Natural killer cell (primary cell): ENCODE data around the gene SLC47A2. TPM values are rescaled to one million over a fixed set of nuclear protein-coding genes. Genes with fewer than 3 reads are reported as not detected.

Experiments
- ATAC-seq, 3 donors: fragments of 150-1000 bp in 2 of 3; fragments of 200-7000 bp in 1 of 3; cut with Tn5 transposase; 1 replicate in 1 of 3; 2 replicates in 2 of 3; pipeline ENCODE4 v1.10.0; 2021; ENCODE audit warnings: mild to moderate bottlenecking in 2 of 3, moderate library complexity in 2 of 3
- DNase-seq, 2 donors: peaks; one replicate each; pipeline versions ENCODE4 v3.0.0 to v3.0.0-alpha.2; 2013 to 2021; ENCODE audit warnings: mixed read lengths in 1 of 2
- H3K27ac ChIP-seq: one replicate; pipeline ENCODE4 v1.5.1; 2013; ENCODE audit warnings: mild to moderate bottlenecking, low read length
- H3K27me3 ChIP-seq: one replicate; pipeline ENCODE4 v1.6.1; 2013; ENCODE audit warnings: low read length; ENCODE audit not compliant: control insufficient read depth, insufficient read depth
- H3K36me3 ChIP-seq: one replicate; pipeline ENCODE4 v1.6.1; 2013; ENCODE audit warnings: low read length; ENCODE audit not compliant: control insufficient read depth, insufficient read depth
- H3K4me1 ChIP-seq: one replicate; pipeline ENCODE4 v1.6.1; 2013; ENCODE audit warnings: low read length; ENCODE audit not compliant: control insufficient read depth, insufficient read depth
- H3K4me3 ChIP-seq: one replicate; pipeline ENCODE4 v1.5.1; 2013; ENCODE audit warnings: low read length
- H3K9me3 ChIP-seq: one replicate; pipeline ENCODE4 v1.6.1; 2013; ENCODE audit warnings: low read length; ENCODE audit not compliant: control insufficient read depth, insufficient read depth
- H3K27ac Mint-ChIP-seq, 2 donors: one replicate each; pipeline ENCODE4 v1.8.0; 2022; ENCODE audit warnings: mild to moderate bottlenecking in 2 of 2, mixed read lengths in 2 of 2, moderate library complexity in 1 of 2
- H3K27me3 Mint-ChIP-seq, 2 donors: one replicate each; pipeline ENCODE4 v1.8.0; 2022; ENCODE audit warnings: low read depth in 2 of 2, mixed read lengths in 2 of 2
- H3K36me3 Mint-ChIP-seq: one replicate; pipeline ENCODE4 v1.8.0; 2022; ENCODE audit warnings: mixed read lengths
- H3K4me1 Mint-ChIP-seq, 2 donors: one replicate each; pipeline ENCODE4 v1.8.0; 2022; ENCODE audit warnings: mixed read lengths in 2 of 2
- H3K4me3 Mint-ChIP-seq: one replicate; pipeline ENCODE4 v1.8.0; 2022; ENCODE audit warnings: mild to moderate bottlenecking, moderate library complexity, mixed read lengths
- H3K9me3 Mint-ChIP-seq, 2 donors: one replicate each; pipeline ENCODE4 v1.8.0; 2022; ENCODE audit warnings: mixed read lengths in 2 of 2
- WGBS: methylation state at CpG from one replicate; pipeline ENCODE4 v1.1.7; 2013; ENCODE audit warnings: missing lambda C conversion rate; ENCODE audit not compliant: insufficient coverage; 5-methylcytosine and 5-hydroxymethylcytosine counted together
- intact Hi-C: fragments of 100-400 bp; cut with micrococcal nuclease; formaldehyde crosslinking; loops from one replicate; pipeline ENCODE4 v1.14.2; 2022
- total RNA-seq, 4 donors: library from RNA; stranded (reverse); fragments of 120-200 nt in 1 of 4; gene quantifications; one replicate each; pipeline versions ENCODE4 v1.2.3 to v1.2.4, GENCODE V29; 2013 to 2022
- TF ChIP-seq, protein P1 (sequence below): fragments of 200-600 bp; IDR thresholded peaks from one replicate; pipeline ENCODE4 v1.8.0; 2022; ENCODE audit warnings: antibody characterized with exemption

The SLC47A2 gene
- total RNA-seq, 3 donors from 2014 or later (not counting 1 experiment from before 2014, with no cell fraction given), result not detected

DNA sequence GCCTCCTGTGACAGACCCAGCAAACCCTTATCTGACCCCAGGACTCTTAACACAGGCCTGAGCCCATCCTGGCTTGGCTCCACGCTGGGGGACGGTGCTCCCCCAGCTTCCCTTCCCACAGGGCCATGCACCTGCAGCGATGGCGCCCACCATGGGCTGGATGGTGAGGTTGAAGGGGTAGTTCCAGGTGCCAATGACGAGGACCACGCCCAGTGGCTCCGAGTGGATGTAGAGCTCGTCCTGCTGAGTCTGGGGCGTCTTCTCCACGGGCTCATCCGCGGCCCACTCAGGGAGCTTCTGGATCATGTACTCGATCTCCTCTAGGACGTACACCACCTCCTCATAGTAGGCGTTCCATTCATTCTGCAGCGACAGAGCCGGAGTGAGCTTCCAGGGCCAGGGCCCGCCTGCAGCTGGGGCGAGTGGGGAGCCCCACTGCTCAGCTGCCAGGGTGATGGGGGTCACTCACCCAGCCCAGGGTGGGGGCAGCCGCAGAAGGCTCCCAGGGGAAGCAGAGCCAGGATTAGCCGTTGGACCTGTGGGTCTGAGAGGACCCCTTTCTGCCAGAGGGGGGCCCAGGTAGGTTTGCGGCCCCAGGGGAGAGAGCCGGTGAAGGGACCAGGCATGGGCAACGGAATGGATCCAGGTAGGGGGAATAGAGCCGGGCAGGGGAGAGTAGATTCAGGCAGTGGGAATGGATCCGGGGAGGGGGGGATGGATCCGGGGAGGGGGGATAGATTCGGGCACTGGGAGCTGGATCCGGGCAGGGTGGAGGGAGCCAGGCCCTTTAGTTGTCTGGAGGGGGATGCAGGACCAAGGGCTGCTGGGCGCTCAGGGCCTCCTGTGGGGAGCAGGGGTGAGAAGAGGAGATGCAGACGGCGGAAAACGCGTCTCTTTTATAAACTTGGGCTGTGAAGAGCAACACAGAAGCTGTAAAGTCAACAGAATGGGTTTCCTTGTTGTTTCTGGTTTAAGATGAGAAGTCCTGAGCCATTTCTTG is 27.0 kb upstream of the SLC47A2 start:
- Histone ChIP-seq H3K4me3 (no peak overlapping the region), H3K36me3 (no peaks in the 10 kb centered on the region), H3K27ac (no peak overlapping the region), H3K4me1 (peaks cover 11% of the 10 kb centered on the region), H3K27me3 (no peaks in the 10 kb centered on the region), H3K9me3 (no peaks in the 10 kb centered on the region)
- ATAC-seq, result no peak
- H3K9me3 Mint-ChIP-seq, result no peaks in the 10 kb centered on the region
- H3K27me3 Mint-ChIP-seq, result no peaks in the 10 kb centered on the region
- no peak overlapping the region for H3K27ac Mint-ChIP-seq
- TF ChIP-seq, protein P1, sequence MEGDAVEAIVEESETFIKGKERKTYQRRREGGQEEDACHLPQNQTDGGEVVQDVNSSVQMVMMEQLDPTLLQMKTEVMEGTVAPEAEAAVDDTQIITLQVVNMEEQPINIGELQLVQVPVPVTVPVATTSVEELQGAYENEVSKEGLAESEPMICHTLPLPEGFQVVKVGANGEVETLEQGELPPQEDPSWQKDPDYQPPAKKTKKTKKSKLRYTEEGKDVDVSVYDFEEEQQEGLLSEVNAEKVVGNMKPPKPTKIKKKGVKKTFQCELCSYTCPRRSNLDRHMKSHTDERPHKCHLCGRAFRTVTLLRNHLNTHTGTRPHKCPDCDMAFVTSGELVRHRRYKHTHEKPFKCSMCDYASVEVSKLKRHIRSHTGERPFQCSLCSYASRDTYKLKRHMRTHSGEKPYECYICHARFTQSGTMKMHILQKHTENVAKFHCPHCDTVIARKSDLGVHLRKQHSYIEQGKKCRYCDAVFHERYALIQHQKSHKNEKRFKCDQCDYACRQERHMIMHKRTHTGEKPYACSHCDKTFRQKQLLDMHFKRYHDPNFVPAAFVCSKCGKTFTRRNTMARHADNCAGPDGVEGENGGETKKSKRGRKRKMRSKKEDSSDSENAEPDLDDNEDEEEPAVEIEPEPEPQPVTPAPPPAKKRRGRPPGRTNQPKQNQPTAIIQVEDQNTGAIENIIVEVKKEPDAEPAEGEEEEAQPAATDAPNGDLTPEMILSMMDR, result no peak
- 97% methylated on average over 34 of the region's 34 CpGs for WGBS
- intact Hi-C loops, result no loop called here
- no peak for DNase-seq
- H3K36me3 Mint-ChIP-seq, result no peaks in the 10 kb centered on the region
- H3K4me3 Mint-ChIP-seq, result peak overlapping the region; percentile 52
- H3K4me1 Mint-ChIP-seq, result peaks cover 0 to 12% of the 10 kb centered on the region in 2 donors

DNA sequence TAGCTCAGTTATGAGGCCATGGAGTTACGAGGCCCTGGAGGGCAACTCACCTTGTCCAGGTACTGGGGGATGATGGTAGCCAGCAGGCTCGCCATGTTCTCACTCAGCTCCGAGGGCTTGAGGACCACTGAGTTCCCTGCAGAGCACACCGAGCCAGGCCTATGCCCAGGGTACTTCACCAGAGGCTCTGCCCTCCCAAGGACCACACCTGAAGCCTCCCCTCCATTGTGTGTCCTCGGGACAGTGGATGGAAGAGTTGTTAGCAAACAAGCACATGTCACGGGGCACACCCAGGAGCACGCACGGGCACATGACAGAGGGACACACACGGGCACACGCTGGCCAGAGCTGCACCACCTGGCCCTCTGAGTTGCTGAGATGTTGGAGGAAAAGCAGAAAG is 26.1 kb upstream of the SLC47A2 start:
- no peak overlapping the region for H3K27ac Mint-ChIP-seq
- H3K27me3 Mint-ChIP-seq, result no peaks in the 10 kb centered on the region
- H3K4me1 Mint-ChIP-seq, result peaks cover 0 to 12% of the 10 kb centered on the region in 2 donors
- DNase-seq, result no peak
- H3K27me3 ChIP-seq, result no peaks in the 10 kb centered on the region
- H3K4me1 ChIP-seq, result peaks cover 11% of the 10 kb centered on the region
- H3K9me3 Mint-ChIP-seq, result no peaks in the 10 kb centered on the region
- H3K9me3 ChIP-seq, result no peaks in the 10 kb centered on the region
- TF ChIP-seq, protein P1, result no peak
- no peak for ATAC-seq
- H3K4me3 ChIP-seq, result no peak overlapping the region
- no peaks in the 10 kb centered on the region for H3K36me3 Mint-ChIP-seq
- intact Hi-C loops, result no loop called here
- H3K4me3 Mint-ChIP-seq, result peak overlapping the region; percentile 45
- H3K27ac ChIP-seq, result no peak overlapping the region
- H3K36me3 ChIP-seq, result no peaks in the 10 kb centered on the region
- 93% methylated on average over 10 of the region's 10 CpGs for WGBS

DNA sequence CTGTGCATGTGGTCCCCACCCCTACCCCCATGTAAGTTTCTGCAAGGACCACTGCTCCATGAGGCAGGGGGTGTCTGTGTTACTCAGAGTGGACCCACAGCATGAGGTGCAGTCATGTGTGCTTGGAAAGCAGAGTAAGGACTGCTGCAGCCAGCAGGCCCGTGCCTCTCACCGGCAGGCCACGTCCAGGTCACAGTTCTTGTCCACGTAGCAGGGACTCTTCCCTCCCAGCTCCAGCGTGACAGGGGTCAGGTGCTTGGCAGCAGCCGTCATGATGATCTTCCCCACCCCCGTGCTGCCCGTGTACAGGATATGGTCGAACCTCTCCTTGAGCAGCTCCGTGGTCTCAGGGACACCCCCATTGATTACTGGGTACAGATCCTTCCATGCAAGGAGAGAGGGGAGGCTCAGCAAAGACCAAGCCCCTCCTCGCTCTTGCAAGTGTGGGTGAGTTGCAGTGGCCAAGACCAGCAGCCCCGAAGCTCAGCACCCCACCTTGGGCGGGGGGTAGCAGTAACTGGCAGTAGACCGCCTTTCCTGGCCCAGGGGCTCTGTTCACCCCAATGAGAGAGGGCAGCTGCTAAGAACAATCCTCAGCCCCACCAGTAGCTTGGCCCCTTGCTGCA is 25.6 kb upstream of the SLC47A2 start:
- H3K9me3 Mint-ChIP-seq, result no peaks in the 10 kb centered on the region
- WGBS, result 91% methylated on average over 14 of the region's 14 CpGs
- H3K36me3 Mint-ChIP-seq, result no peaks in the 10 kb centered on the region
- Histone ChIP-seq H3K4me1 (peaks cover 11% of the 10 kb centered on the region), H3K9me3 (no peaks in the 10 kb centered on the region), H3K27me3 (no peaks in the 10 kb centered on the region), H3K36me3 (no peaks in the 10 kb centered on the region), H3K27ac (no peak overlapping the region), H3K4me3 (no peak overlapping the region)
- ATAC-seq (no peak), DNase-seq (no peak)
- no peak overlapping the region for H3K27ac Mint-ChIP-seq
- peaks cover 0 to 12% of the 10 kb centered on the region in 2 donors for H3K4me1 Mint-ChIP-seq
- TF ChIP-seq, protein P1, result no peak
- intact Hi-C loops, result no loop called here
- H3K4me3 Mint-ChIP-seq, result no peak overlapping the region
- no peaks in the 10 kb centered on the region for H3K27me3 Mint-ChIP-seq
